GM18508 (cell line): ENCODE measurements around the gene DRD5.
"Not testable (repeated sequence)": the region's sequence is repeated elsewhere in the genome, so short reads cannot be mapped to it uniquely, and the experiment has no call there.

Experiments
- ATAC-seq: cut with Tn5 transposase; IDR thresholded peaks from one replicate; pipeline ENCODE4 v1.9.1; 2021; ENCODE audit warnings: moderate number of reproducible peaks; ENCODE audit not compliant: insufficient read depth, unreplicated experiment

DRD5 gene

DNA sequence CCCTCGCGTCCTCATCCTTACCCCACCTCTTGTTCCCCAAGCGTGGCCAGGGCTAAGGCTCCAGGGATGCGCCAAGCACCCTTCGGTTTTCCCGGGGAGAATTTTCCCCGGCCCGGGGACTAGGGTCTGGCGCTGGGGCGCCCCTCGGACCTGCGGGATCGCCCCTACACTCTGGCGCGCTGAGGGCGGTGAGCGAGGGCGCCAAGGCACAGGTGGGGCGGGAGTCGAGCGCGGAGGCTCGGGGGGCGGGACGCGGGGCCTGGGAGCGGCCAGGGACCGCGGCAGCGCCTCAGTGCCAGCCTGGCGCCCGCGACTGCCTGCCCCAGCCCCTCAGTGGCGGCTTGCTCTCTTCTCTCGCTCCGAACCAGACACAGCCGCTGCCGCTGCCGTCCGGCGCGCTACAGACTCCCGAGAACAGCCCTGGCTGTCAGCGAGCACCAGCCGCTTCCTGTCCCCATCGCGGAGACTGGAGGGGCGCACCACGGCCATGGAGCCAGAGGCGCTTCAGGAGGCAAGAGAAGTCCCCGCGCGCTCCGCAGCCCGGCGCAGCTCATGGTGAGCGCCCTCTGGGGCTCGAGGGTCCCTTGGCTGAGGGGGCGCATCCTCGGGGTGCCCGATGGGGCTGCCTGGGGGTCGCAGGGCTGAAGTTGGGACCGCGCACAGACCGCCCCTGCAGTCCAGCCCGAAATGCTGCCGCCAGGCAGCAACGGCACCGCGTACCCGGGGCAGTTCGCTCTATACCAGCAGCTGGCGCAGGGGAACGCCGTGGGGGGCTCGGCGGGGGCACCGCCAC, at the start of gene DRD5:
DRD5 (plus strand) TSS at position 292 of the 793 bp plus-strand sequence; CDS start at position 688, 396 bp downstream.
- no peak for ATAC-seq

DNA sequence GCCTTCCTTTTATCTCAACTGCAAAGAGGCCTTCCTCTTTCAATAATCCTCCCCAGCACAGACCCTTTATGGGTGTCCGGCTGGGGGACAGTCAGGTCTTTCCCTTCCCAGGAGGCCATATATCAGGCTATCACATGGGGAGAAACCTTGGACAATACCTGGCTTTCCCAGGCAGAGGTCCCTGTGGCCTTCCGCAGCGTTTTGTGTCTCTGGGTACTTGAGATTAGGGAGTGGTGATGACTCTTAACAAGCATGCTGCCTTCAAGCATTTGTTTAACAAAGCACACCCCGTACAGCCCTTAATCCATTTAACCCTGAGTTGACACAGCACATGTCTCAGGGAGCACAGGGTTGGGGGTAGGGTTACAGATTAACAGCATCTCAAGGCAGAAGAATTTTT, 49.2 kb upstream of the DRD5 start:
- not testable (repeated sequence) for ATAC-seq

DNA sequence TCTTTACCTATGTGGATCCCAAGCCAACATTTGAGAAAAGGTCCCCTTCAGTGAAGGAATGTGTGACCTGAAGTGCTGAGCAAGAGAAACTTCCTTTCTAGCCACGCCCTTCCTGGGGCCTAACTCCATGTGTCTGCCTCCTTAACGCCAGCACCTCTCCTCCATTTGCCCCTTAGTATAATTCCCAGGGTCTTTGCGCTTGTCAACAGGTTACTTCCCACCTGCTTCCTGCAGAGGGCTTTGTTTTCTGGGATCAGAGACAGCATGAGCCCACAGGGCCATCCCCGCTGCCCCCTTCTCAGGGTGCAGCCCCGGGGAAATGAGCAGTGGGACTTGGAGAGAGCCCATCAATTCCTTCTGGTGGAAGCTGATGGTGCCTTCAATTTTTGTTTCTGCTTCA, 45.9 kb upstream of the DRD5 start:
- ATAC-seq: no peak

DNA sequence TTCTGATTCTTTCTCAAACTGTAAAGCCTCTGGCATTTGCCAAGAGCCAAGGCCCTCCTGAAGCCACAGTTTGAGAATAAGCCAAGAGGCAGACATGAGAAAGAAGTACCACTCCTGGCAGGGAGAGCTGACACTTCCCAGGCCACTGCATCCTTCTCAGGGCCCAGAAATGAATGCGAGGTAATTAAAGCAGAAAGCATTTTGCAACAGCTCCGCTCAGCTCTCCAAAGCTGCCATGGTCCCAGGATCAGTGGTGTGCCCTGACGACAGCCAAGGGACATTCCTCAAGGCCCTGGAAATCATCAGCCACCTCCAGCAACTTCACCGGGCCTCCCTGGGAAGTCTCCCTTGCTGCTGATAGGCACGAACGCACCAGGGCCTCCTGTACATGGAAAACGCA, 44.2 kb upstream of the DRD5 start:
- not testable (repeated sequence) for ATAC-seq

DNA sequence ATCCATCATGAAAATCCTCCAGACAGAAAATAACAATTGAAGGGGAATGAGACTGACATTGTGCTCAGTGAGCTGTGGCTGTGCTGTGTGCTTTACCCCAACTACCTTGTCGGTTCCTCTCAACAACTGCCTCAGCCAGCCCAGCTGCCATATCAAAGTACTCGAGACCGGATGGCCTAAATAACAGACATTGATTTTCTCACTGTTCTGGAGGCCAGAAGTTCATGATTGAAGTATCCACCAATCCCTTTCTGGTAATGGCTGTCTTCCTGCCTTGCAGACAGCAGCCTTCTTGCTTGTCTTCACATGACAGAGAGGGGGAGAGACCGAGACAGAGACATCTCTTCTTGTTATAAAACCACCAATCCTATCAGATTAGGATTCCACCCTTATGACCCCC, 37.6 kb upstream of the DRD5 start:
- ATAC-seq: not testable (repeated sequence)

DNA sequence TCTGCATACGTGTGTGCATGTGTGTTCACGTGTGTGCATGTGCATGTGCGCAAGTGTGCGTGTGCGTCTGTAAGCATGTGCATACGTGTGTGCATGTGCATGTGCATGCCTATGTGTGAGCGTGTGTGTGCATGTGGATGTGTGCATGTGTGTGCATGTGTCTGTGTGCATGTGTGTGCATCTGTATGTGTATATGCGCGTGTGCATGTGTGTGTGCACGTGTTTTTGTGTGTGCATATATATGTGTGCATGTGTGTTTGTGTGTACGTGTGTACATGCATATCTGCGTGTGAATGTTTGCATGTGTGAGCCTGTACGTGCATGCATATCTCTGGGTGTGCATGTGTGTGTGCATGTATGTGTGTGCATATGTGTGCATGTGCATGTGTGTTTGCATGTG, 35.7 kb upstream of the DRD5 start:
- no peak for ATAC-seq

DNA sequence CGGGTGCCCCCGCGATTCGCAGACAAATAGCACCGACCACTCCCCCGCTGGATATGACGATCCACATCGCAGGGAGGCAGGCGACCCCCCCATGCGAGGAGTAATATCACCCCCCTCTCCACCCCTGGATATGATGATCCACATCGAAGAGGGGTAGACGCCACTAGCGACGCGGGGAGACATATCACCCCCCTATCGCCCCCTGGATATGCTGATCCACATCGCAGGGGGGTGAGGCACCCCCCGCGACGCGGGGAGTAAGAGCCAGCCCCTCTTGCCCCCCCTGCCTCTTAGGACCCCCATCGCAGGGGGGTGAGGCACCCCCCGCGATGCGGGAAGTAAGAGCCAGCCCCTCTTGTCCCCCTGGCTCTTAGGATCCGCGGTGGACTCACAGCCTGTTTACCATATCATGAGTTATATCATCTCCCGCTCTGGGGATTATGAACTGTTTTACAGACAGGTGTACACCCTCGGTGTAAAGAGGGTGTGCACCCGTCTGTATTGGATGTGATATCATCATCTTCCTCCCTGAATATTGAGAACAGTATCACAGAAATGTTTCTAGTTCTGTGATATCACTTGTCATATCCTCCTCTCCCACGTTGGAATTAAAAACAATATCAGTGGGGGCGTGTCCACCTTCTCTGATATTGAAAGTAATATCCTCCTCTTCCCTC, 22.7 kb upstream of the DRD5 start:
- no peak for ATAC-seq

DNA sequence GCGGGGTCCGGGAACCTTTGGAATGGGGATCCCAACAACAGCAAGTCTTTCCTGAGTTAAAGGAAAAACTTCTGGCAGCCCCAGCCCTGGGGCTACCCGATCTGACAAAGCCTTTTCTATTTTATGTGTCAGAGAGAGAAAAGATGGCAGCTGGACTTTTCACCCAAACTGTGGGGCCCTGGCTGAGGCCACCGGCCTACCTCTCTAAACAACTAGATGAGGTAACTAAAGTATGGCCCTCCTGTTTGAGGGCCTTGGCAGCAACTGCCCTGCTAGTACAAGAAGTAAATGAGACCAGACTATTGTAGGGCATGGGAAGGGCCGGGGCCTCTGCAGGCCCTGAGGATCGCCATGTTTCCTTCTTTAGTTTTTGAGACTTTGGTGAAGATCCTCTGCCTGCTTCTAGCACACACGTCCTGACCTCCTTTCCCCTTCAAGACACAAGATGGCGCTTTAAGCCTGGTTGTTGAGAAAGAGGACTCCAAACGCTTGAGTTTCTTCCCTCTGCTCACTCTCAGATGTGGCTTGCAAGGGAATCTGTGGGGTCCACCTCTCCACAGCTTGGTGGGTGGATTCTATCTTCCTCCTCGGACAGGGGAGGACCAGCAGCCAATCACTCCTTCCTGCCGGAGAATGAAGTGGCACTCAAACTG, 18.5 kb upstream of the DRD5 start:
- no peak for ATAC-seq

DNA sequence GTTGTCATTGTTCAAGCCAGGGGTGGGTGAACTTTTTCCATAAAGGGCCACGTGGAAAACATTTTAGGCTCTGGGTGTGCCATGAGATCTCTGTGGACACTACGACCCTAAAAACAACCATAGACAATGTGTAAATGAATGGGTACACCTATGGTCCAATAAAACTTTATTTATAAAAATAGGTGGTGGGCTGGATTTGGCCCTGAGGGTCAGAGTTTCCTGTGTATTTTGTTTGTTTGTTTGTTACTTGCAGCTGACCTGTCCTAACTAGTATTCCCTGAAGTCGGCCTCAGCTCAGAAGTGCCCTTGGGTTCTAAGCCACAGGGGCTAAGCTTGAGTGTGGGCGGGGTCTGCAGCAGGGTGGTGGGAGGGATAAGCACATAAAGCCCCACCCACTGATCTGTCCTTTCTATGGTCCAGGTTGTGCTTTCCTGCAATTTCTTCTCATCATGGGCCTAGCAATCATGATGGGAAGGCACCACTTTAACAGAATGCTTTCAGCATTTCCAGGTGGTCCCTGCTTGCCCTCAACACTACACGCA, 17.2 kb upstream of the DRD5 start:
- no peak for ATAC-seq

DNA sequence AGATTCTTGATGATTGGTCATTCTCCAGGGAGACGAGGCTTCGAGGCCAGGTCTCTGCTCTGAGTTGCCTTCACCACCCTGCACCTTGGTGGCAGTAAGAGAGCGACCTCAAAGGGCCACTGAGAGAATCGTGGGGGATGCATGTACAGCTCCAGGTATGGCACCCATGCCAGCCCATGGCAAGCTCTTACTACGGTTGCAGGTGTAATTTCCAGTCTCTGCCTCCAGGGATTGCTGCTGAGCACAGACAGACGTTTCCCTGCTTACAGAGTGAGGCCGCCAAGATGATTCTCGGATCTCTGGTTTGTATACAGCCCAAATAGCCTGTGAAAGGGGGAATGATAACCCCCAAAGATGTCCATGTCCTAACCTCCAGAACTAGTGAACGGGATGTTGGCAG, 16.3 kb upstream of the DRD5 start:
- ATAC-seq: no peak

DNA sequence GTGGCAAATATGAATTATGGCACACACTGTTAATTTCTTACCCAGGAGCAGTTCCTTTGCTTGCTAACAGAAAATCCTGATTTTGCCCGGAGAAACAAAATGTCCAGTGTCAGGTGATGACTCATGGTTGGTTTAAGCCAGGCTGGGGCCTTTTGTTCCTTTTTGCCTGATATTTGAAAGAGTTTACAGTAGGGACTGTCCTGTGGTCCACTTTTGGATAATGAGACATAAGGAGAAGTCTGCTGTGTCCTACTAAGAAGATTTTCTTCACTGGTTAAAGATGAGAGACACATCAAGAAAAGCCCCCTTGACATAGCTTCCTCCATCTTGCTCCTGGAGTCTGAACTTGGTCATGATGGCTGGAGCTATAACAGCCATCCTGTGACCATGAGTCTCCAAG, 12.1 kb upstream of the DRD5 start:
- ATAC-seq: no peak

DNA sequence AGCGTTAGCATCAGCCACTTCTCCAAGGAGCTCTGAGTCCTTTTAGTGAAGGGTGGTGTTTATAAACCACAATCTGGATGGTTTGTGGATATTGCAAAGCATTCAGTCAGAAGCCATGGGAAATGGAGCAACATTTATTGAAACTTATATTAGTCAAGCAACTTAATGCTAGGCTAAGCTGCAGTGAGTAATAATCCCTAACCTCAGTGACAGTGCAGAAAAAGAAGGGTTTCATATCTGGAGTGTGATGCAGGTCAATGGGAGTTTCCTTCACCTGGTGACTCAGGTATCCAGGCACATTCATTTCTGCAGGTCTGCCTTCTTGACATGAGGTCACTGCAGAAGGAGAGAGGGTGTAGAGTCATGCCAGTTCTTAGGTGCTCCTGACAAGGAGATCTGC, 10.4 kb upstream of the DRD5 start:
- ATAC-seq: no peak

DNA sequence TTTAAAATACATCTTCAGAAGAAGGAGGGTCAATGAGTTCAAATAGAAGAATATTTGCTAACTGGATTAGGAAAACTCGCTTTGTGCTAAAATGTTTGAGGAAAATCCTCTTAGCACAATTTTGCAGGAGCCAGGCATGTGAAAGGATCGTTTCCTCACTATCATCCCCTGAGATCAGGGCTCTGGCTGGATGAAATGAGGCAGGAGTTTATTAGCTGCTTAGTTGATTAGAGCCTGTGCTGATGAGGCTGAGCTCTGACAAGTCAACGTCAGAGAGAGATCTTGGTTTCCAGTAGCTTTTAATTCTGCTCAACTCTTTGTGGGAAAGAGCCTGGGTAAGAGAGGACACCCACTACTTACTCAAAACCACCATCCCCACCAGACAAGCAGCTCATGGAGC, 8.0 kb upstream of the DRD5 start:
- ATAC-seq: no peak

DNA sequence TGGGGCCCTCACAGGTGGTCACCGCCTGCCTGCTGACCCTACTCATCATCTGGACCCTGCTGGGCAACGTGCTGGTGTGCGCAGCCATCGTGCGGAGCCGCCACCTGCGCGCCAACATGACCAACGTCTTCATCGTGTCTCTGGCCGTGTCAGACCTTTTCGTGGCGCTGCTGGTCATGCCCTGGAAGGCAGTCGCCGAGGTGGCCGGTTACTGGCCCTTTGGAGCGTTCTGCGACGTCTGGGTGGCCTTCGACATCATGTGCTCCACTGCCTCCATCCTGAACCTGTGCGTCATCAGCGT, 652 bp downstream of the DRD5 start:
- ATAC-seq: no peak

DNA sequence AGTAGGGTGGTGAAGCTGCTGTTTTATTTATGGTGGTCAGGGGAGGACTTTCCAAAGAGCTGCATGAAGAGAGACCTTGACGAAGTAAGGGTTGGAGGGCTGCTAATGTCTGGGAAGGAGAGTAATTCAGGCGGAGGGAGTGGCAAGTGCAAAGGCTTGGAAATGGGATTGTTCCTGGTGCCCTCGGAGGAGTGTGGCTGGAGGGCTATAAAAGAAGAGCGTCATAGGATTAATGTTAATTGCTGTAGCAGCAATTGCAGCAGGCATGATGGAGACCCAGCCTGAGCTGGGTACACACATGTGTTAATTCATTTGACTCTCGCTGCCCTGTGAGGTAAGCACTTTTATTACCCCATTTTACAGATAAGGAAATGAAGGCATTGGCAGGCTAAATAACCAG, 4.5 kb downstream of the DRD5 start:
- not testable (repeated sequence) for ATAC-seq

DNA sequence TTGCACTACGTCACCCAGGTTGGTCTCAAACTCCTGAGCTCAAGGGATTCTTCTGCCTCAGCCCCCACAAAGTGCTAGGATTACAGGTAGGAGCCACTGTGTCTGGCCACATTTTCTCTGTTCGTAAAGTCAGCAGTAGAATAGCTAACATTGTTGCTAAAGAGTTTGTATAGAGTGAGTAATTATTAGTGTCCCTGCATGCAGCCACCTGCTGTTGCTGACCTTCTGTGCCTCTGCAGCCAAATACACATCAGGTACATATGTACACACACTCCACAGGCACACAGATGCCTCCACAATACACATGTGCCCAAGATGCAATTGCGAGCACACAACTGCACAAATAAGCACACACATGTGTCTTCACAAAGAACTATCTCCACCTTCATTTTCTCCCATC, 10.9 kb downstream of the DRD5 start:
- ATAC-seq: no peak

DNA sequence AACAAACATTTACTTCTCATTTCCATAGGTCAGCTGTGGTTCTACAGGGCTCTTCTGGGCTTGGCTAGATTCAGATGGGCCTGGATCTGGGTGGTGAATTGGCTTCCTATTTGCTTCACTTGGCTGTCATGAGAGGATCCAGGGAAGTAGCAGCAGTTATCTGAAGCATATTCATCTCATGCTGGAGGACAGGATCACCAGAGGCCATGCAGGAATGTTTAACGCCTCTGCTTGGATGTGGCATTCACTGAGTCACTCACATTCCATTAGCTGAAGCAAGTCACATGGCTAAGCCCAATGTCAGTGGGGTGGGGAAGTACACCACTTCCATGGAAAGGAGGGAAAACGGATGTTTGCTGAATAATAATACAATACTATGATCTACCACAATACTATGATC, 15.2 kb downstream of the DRD5 start:
- ATAC-seq: not testable (repeated sequence)

DNA sequence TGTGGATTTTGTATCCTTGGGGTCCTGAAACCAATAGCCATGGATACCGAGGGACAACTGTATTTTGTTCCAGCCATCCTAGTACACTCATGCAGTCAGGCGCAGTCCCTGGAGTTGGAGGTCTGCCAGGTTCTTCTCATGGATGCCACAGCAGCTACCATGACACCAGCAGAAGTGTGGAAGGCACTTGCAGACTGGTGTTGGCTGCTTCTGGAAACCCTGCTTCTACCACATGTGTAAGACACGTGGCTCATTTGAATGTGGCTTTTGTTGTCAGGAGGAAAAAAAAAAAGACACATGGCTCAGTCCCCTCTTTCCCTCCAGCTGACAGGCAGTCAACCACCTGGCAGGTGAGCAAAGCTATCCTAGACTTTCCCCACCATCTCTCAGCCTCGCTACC, 19.4 kb downstream of the DRD5 start:
- ATAC-seq: no peak

DNA sequence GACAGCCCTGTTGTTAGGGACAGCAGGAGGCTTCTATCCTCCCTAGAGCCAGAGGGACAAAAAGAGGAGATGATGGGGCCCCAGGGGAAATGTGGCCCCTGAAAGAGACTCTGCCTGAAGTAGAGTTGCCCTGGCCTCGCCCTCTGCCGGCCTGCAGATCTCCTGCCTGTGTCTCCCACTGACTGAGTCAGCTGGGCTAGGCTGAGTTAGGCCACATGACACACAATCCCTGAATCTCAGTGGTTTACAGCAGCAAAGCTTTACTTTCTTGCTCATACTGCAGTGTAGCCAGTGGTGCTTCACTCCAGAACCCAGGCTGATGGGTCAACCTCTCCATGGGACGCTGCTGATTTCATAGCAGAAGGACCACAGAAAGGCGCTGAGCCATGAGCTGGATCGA, 23.5 kb downstream of the DRD5 start:
- ATAC-seq: no peak

DNA sequence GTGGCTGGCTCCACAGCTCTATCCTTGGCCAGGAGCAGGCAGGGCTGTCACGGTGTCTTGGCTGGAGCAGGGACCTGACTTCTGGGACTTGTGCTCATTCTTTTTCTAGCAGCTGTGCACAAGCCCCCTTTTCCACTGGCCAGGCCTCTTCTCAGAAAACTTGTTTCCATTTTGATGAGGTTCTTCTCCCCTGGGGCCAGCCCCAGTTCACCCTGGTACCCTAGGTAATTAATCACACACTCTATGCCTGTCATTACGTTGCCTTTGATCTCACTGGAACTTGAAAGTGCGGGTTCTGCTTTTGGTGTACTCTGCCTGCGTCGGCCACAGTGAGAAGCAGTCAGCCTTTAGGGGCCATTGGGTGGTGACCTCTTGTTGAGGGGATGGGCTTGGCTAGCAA, 26.6 kb downstream of the DRD5 start:
- ATAC-seq: no peak

DNA sequence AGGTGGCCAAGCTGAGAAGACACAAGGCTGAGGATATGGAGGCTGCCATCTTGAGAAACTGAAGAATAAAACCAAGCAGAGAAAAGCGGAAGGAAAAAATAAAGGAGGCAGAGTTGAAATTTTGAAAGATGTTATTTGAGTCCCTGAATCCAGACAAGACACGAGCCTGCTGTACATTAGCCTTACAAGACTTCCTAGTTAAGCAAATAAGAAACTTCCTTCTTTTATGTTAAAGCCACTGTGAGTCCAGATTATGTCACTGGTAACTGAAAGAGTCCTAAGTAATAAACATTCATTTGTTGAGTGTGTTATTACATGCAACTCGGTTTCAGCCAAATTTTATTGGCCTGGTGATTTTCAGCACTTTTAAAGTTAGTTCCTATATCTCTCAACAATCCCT, 30.4 kb downstream of the DRD5 start:
- no peak for ATAC-seq
